HepG2 (cell line): ENCODE data around the gene DDRGK1.

Experiments used
- ARNT ChIP-seq: fragments of 450-650 bp; IDR thresholded peaks from 2 replicates; pipeline ENCODE4 v1.6.1; 2017
- CTCF ChIP-seq: sonication (generic); formaldehyde crosslinking; IDR thresholded peaks from 2 replicates; pipeline ENCODE4 v1.5.0; 2020; ENCODE audit warnings: mild to moderate bottlenecking, missing genetic modification reagents, moderate library complexity
- EZH2 ChIP-seq: conservative IDR thresholded peaks from 2 replicates; pipeline ENCODE4 v1.6.1; 2012; ENCODE audit warnings: mild to moderate bottlenecking, low read depth, low read length, moderate library complexity
- HIC2 ChIP-seq: sonication (generic); formaldehyde crosslinking; IDR thresholded peaks from 2 replicates; pipeline ENCODE4 v1.9.0; 2022; ENCODE audit warnings: low read depth, missing genetic modification reagents
- HNF4G ChIP-seq, 2 experiments: sonication (generic) in 1 of 2; formaldehyde crosslinking in 1 of 2; IDR thresholded peaks; 2 replicates each; pipeline versions ENCODE4 v1.4.0 to v1.6.1; 2011 to 2020; ENCODE audit warnings: borderline replicate concordance in 2 of 2, low read depth in 2 of 2, mild to moderate bottlenecking in 2 of 2, low read length in 1 of 2, missing genetic modification reagents in 1 of 2, moderate library complexity in 1 of 2
- LBX2 ChIP-seq: sonication (generic); formaldehyde crosslinking; IDR thresholded peaks from 2 replicates; pipeline ENCODE4 v1.5.0; 2020; ENCODE audit warnings: missing genetic modification reagents, mild to moderate bottlenecking, borderline replicate concordance
- NAIF1 ChIP-seq: sonication (generic); formaldehyde crosslinking; IDR thresholded peaks from 2 replicates; pipeline ENCODE4 v1.5.0; 2020; ENCODE audit warnings: mild to moderate bottlenecking, missing genetic modification reagents, borderline replicate concordance
- NFIC ChIP-seq: IDR thresholded peaks from 2 replicates; pipeline ENCODE4 v1.6.1; 2012; ENCODE audit warnings: mild to moderate bottlenecking, low read length, inconsistent platforms
- PATZ1 ChIP-seq: sonication (generic); formaldehyde crosslinking; IDR thresholded peaks from 2 replicates; pipeline ENCODE4 v1.4.0; 2020; ENCODE audit warnings: missing genetic modification reagents
- REL ChIP-seq: sonication (generic); formaldehyde crosslinking; conservative IDR thresholded peaks from 2 replicates; pipeline ENCODE4 v1.8.0; 2022; ENCODE audit warnings: mild to moderate bottlenecking, missing genetic modification reagents, moderate library complexity
- REST ChIP-seq, 2 experiments: IDR thresholded peaks; 2 replicates each; pipeline ENCODE4 v1.6.1; 2011 to 2012; ENCODE audit warnings: low read length in 2 of 2, borderline replicate concordance in 1 of 2, low read depth in 1 of 2, mild to moderate bottlenecking in 1 of 2, moderate library complexity in 1 of 2
- SMC3 ChIP-seq: IDR thresholded peaks from 2 replicates; pipeline ENCODE4 v1.6.1; 2011; ENCODE audit warnings: low read length, improper control_type of control experiment
- ZNF274 ChIP-seq: sonication (generic); formaldehyde crosslinking; IDR thresholded peaks from 2 replicates; pipeline ENCODE4 v1.5.1; 2020; ENCODE audit warnings: mild to moderate bottlenecking, missing genetic modification reagents
- ZNF484 ChIP-seq: sonication (generic); formaldehyde crosslinking; IDR thresholded peaks from 2 replicates; pipeline ENCODE4 v1.5.1; 2020; ENCODE audit warnings: mild to moderate bottlenecking, low read depth, missing genetic modification reagents, borderline replicate concordance

GRCh38 chr20:3203315-3204123, 963 bp downstream of the DDRGK1 start:
- TF ChIP-seq REST (IDR thresholded peaks at IDR 0.05; ENCODE audit: borderline replicate concordance in 1 of 2, low read depth in 1 of 2, low read length in 2 of 2): no peak
- TF ChIP-seq ARNT: no peak
- TF ChIP-seq CTCF (CRISPR knock-in tag): peak; percentile 18
- TF ChIP-seq LBX2: no peak; the same call in 1 of the 2 replicates
- peak; percentile 42; the same call in 1 of the 2 replicates for TF ChIP-seq PATZ1 (CRISPR knock-in tag)
- TF ChIP-seq REL: peak; percentile 97
- no peak for TF ChIP-seq HNF4G (IDR thresholded peaks at IDR 0.05; ENCODE audit: borderline replicate concordance, low read depth, low read length)
- no peak; the same call in 1 of the 2 replicates for TF ChIP-seq HNF4G (CRISPR knock-in tag; IDR thresholded peaks at IDR 0.05; ENCODE audit: borderline replicate concordance, low read depth)
- TF ChIP-seq SMC3: no peak
- no peak; the same call in 1 of the 2 replicates for TF ChIP-seq NFIC
- TF ChIP-seq HIC2: no peak
- TF ChIP-seq EZH2: no peak
- no peak; the same call in 1 of the 2 replicates for TF ChIP-seq ZNF484 (CRISPR knock-in tag)
- TF ChIP-seq ZNF274 (CRISPR knock-in tag): no peak
- no peak for TF ChIP-seq NAIF1
